AG08395 (cell line): ENCODE data around the gene INVS.
A peak's percentile ranks its signal among the peaks of the same experiment; 100 is the strongest.
"Not testable (repeated sequence)": the region's sequence is repeated elsewhere in the genome, so short reads cannot be mapped to it uniquely, and the experiment has no call there.

ENCODE experiments used
- DNase-seq: peaks from one replicate; pipeline ENCODE4 v3.0.0; 2012; ENCODE audit warnings: mixed read lengths, low spot score

The INVS gene

DNA sequence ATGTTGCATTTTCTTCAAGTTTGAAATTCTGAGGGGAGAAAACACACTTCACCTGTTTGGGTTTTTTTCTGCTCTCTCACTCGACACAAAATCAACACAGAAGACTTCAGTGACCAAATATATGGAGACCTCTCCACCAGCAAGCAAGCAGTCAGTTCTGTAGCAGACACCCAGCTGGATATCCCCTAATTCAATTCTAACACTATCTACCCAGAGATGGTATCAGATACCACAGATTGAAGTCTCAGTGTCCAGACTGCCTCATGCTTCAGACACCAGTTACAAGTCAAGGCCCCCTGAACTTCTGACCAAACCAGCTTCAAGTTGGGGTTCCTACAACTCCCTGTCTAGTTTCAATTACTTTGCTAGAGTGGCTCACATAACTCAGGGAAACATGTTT lies 97.8 kb downstream of the INVS start:
- no peak for DNase-seq

DNA sequence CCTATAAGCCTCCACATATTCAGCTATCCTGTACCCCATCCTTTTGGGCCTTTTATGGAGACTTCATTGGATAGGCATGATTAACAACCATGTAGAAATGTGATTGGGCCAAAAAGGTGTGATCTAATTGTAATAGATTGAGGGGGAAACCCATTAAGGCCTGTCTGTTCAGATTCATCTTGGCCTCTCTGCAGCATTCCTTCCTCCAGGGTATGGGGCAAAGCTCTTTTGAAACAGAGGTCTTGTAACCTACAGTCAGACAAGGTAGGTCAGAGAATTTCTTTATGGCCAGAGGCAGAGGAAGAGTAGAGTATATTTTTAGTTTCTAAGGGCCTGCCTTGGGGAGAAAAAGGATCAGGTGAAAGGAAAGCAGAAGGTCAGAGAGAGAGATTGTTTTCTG lies 98.5 kb downstream of the INVS start:
- DNase-seq = no peak

DNA sequence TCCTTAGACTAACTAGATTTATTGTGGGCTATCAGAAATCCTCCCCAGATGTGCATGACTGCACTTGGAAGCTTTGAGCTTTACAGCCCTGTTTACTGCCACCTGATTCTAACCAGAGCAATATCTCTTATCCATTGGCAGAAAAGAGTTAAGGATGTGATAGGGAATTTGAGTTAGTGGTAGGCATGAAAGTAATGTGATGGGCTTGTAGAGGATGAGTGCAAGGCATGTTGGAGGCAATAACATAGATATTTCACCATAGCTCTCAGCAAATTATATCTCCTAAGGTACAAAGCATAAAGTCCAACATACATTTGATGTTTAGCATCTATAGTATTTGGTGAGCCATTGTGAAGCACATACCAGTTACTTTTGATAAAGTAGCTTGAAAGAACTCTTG lies 103.8 kb downstream of the INVS start:
- DNase-seq = no peak

DNA sequence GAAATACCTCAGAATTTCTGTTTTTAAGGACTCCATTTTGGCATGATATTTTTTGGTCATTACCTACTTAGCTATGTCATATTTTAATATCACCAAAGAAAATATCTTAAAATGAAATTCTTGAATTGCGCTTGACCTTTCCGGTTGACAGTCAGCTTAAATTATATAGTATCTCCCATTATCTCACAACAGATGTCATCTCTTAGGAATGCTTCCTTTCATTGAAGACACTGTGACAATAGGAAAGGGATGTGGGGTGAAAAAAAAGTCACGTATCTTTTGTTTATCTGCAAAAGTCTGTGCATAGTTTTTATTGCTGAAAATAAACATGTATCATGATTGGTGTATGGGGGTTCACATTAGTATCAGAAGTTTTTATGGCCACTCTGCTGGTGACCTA lies 105.8 kb downstream of the INVS start:
- no peak for DNase-seq

DNA sequence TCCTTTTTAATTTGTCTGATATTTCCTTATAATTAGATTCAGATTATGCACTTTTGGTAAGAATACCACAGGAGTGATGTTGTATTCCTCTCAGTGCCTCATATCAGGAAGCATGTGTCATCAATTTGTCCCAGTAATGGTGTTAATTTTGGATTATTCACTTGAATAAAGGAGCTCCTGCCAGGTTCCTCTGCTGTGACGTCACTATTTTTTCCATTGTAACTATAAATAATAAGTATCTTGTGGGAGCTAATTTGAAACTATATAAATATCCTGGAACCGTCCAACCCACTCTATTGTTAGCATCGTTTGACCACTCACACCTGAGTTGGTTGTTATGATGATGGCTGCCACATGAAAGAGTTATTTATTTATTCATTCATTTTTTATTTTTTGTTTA lies 107.9 kb downstream of the INVS start:
- DNase-seq = peak; percentile 13

DNA sequence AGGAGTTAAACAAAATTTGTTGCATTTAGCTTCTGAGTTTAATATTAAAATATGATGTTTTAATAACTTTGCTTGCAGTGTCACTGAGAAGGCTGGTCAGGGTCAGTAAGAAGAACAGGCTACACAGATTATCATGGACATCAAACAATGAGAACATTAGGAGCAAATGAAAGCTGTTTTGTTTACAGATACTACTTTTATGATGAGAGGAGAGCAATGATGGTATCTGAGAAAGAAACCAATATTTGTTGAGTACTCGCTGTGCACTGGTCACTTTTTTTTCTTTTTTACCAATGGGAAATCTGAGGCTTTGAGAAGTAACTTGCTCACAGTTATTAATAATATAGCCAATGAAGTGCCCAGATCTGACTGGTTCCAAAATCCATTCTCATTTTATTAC lies 109.6 kb downstream of the INVS start:
- no peak for DNase-seq

DNA sequence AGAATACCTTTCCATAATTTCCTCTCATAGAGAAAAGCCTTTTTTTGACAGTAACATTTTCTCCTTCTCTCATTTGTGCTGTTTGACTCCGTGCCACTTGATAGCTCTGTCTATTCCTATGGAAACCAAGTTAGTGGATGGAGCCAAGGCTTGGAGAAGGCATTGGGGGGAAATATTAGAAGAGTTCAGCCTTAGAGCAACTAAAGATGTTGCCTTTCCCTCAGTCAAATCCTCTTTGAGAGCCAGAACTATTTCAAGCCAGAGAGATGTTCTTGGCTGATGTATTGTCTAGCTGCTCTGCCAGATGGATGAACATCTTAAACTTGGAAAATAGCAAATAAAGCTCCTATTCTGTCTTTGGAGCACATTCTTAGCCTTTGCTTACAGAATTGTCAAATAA lies 112.4 kb downstream of the INVS start:
- DNase-seq = no peak

DNA sequence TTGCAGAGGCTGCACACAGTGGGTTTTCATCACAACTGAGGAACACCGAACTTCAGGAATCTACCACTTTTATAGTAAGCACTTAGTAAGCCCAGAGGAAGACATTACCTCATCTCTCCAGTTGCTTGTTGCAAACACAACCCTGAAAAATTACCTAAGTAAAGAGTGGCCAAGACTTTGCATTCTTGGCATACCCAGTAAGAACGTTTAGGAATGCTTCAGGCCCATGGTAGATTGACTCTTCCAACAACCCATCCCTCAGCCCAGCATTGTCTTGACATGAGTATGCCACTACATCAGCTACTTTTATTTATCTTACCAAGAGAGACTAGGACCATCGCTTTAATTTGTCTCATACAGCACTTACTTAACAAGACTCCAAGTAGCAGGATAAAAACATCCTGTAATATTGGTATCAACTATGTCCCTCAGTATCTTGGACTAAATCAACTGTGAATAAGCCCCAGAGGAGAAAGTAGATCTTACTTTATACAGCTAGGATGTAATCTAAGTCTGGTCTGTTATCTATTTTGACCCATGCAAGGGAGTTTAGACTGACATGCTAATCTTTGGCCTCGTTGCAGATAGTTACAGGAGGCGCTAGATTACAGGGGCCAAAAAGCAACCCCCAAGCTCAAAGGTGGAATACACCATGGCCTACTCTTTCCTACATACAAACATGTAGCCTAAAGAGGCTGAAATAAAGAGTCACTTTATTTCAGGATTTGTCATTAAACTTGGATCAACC lies 114.9 kb downstream of the INVS start:
- peak; percentile 18 for DNase-seq

DNA sequence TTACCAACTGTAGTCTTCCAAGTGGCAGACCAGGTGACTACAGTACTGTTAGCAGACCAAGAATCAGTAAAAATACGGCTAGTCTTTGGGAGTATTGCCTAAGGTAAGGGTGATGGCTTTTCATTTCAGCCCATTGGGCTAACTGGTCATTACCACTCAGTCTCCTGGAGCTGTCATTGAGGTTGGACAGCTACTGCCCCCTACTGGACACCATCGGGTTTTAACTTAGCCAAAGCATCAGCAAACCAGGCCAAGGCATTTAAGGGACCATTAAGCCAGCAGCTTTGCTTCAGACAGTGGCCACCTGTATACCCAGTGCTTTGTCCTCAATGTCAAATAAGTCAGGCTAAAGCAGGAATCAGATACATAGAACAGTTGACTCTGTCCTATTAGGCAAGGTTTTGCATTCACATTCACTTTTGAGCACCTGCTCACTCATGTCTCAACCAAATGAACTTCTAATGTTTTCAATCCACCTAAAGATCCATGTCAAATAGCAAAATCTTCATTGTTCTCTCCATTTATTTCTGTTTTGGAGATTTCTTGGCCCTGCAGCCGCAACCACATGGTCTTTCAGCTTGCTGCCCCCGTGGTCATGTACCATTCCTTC lies 117.2 kb downstream of the INVS start:
- DNase-seq = peak; percentile 41

DNA sequence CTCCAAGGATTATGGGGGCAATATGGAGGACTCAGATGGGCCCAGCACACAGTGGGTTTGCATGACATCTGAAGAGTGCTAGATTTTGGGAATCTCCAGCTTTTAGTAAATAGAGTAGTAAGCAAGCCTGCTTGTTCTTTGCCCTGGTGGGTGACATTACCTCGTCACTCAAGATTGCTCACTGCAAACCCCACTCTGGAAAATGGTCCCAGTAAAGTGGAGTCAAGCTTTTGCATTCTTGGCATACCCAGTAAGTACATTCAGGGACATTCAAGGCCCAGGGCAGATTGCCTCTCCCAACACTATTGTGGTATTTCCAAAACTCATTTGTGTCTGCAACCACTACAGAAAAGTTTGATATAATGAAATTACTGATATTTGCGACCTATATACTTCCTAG lies 118.5 kb downstream of the INVS start:
- DNase-seq = no peak

DNA sequence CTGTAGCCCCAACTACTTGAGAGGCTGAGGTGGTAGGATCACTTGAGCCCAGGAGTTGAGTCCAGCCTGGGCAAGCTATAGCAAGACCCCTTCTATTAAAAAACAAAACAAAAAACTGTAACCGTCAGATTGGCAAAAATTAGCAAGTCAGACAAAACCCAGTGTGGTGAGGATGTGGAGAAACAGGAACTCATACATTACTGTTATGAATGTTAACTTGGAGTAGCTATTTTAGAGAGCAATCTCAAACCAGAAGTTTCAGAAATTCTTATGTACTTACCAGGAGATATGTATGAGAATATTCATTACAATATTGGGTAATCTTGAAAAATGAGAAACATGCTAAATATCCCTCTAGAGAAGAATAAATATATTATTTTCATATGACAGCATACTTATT lies 120.3 kb downstream of the INVS start:
- DNase-seq = no peak

DNA sequence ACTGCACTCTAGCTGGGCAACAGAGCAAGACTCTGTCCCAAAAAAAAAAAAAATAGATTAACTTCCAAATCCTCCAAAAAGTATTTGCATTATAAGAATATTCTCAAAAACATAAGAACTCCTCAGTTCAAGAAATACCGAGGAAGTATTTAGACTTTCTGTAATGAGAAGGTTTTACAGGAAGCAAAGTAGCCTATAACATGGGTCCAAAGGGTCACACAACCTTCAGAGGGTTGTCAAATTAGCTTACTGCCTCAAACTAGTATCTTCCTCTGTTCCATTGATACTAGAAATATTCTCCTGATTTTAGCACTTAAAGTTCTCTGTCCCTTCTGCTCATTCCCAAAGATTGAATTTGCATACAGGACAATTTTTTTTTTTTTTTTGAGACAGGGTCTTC lies 121.9 kb downstream of the INVS start:
- DNase-seq = no peak

DNA sequence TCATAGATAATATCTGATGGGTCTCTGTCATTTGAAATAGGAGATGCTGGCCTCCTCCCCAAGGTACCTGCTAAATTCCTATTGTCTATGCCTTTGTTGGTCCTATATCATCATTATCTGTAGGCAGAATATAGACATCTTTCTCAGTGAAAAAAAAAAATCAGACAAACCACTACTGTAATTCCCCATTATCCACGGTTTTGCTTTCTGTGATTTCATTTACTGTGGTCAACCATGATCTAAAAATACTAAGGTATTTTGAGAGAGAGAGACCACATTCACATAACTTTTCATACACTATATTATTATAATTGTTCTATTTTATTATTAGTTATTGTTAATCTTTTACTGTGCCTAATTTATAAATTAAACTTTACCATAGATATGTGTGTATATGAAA lies 122.5 kb downstream of the INVS start:
- DNase-seq = no peak

DNA sequence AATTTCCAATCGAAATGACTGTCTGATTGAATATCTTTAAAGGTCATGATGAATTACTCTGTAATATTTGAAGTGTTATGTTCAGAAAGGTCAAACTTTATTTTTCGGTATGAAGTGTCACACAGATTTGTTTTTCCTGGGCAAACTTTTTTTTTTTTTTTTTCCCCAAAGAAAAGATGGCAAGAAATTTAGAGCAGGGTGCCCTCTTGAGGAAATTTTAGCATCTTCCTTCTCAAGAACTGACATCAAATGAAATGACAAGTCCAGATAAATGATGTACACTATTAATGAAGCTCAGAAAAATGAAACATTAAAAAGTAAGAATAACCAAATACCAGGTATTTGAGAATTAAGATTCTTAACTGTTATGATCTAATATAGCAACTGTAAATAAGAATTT lies 123.6 kb downstream of the INVS start:
- peak; percentile 40 for DNase-seq

DNA sequence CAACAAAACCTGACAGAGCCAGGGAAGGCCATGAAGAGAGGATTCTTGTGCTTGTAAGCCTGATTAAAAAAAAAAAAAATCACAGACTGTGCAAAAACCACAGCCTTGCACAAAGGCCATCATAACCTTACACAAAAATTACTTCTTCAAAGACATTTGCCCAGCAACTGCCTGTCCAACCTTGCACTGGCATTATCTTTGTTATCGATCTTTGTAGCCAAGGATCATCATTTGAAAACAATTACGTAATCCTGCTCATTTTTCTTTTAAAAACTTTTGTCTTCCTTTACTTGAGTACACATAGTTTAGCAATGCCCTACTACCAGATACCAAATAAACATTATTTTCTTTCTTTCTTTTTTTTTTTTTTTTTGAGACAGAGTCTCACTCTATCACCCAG lies 128.6 kb downstream of the INVS start:
- DNase-seq = no peak

DNA sequence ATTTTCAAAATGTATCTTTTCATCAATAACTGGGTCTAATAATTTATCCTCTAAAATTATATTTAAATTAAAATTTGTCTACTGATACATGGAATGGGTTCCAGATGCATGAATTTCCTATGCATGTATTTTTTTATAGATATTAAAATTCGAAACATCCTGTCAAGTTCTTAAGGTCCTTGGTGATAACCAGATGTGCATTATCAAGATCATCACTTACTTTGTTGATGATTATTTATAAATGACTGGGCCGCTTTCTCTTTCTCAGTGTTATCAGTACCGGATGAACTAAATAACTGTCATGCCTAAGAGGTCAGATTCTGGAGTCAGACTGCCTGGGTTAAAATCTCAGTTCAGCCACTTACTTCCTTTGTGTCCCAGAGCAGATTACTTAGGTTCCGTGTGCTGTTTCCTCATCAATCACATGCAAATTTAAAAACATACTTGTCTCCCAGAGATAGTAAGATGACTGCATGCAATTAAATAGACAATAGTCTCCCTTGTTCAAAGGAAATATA lies 129.4 kb downstream of the INVS start:
- no peak for DNase-seq

DNA sequence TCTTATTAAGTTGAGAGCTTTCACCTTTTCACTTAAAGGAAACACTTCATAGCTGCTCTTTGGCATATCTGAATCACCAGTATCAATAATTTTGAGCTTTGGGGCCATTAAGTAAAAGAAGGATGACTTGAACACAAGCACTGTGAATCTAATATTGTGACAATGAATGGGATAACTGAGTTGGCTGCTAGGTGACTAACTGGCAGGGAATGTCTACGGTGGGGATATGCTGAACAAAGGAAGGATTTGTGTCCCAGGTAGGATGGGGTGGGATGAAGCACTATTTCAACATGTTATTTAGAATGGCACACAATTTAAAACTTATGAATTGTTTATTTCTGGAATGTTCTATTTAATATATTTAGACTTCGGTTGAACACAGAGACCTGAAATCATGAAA lies 130.1 kb downstream of the INVS start:
- no peak for DNase-seq

DNA sequence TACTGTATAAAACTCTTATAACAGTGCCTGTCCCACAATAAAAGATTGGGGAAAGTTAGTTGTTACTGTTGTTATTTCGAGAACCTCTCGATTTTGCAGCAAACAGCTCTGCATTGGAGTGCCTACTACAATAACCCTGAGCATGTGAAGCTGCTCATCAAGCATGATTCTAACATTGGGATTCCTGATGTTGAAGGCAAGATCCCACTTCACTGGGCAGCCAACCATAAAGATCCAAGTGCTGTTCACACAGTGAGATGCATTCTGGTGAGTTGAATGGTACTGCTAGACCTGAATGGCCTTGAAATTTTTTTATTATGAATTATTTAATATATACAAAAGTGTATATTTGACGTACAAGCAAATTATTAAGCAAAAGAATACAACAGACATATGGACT lies 130.5 kb downstream of the INVS start:
- DNase-seq = no peak

DNA sequence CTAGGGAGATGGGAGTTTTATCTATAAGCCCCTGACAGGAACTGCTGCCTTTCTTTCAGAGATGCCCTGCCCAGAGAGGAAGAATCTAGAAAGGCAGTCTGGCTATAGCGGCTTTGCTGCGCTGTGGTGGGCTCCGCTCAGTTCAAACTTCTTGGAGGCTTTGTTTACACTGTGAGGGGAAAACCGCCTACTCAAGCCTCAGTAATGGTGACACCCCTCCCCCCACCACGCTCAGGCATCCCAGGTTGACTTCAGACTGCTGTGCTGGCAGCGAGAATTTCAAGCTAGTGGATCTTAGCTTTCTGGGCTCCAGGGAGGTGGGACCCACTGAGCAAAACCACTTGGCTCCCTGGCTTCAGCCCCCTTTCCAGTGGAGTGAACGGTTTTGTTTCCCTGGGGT lies 137.9 kb downstream of the INVS start:
- DNase-seq = not testable (repeated sequence)

DNA sequence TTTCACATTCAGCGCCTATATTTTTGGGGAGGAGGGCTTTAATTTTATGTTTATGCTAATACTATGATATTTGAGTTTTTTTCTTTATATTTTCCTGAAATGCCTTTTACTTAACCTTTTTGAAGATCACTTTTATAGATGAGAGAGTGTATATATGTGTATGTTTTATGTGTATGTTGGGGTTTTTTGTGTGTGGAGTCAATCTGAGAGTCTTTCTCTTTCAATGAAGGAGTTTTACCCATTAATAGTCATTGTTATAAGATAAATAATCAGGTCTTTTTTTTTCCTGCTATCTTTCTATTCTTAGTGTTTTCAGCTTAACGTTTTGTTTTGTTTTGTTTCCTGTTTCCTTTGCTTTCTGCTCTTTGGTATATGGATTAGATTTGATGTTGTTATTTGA lies 141.5 kb downstream of the INVS start:
- no peak for DNase-seq

DNA sequence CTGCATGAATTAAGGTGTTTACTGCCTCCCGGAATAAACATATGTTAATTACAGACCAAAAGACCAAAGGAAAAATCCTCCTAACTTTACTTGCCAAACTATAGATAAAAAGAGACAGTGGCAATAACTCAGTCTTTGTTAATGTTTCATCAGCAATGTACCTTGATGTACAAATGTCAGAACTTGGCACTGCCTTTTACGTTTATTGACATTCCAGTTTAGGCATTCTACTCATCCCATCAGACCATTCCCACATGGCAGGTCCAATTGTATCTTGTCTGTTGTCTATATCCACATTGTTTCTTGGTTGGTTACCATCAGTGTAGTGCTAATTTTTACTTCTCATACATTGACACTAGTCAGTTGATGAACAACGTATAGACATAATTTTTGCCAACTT lies 168.2 kb downstream of the INVS start:
- DNase-seq = no peak

DNA sequence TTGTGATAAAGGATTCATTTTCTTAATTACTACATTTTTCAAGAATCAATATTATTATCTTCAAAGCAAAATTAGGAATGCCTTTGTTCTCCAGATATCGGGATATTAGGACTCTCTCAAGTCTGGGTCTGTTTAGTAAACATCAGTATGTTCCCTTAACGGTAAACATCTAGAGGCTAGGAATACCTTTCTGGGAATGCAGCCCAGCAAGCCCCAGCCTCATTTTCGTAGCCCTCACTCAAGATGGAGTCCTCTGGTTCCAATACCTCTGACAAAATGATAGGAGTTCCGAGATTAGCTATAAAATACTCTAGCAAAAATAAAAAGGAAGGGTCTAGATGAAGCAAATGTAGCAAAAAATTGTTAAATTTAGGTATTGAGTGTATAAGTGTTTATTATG lies 169.2 kb downstream of the INVS start:
- no peak for DNase-seq

DNA sequence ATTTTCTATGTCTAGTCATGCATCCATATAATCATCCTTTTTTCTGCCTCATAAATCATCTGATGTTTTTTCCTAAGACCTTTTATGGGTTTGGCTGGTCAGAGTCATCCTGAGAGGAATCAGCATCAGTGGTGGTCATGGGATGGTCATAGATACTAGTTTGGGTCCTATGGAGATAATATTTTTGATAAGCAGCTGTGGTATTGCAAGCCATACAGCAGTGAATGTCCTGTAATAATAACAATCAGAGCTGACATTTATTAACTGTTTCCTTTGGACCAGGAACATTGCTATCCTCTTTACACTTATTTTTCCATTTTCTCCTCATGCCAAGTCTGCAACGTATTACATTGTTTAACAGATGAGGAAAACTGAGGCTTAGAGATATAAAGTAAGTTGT lies 170.6 kb downstream of the INVS start:
- no peak for DNase-seq
